GM23248 (cell line): Measurements from ENCODE around the gene PLEKHJ1. TPM values are rescaled to one million over a fixed set of nuclear protein-coding genes. Genes with fewer than 3 reads are reported as not detected.

Experiments used
- DNase-seq: peaks from one replicate; pipeline ENCODE4 v3.0.0-alpha.2; 2015
- H2AFZ ChIP-seq: fragments of 200-600 bp; sonication (generic); 2 replicates; pipeline ENCODE4 v1.6.1; 2016; ENCODE audit warnings: antibody characterized with exemption
- H3F3A ChIP-seq: fragments of 200-600 bp; sonication (generic); 2 replicates; pipeline ENCODE4 v1.6.1; 2016; ENCODE audit warnings: mild to moderate bottlenecking, antibody characterized with exemption, mixed run types; ENCODE audit not compliant: insufficient read depth
- H3K27ac ChIP-seq: fragments of 200-600 bp; sonication (generic); 2 replicates; pipeline ENCODE4 v1.5.1; 2016; ENCODE audit warnings: mild to moderate bottlenecking
- H3K27me3 ChIP-seq: fragments of 200-600 bp; sonication (generic); replicated peaks from 2 replicates; pipeline ENCODE4 v1.6.1; 2016; ENCODE audit warnings: mild to moderate bottlenecking; ENCODE audit not compliant: insufficient read depth
- H3K36me3 ChIP-seq: fragments of 200-600 bp; sonication (generic); 2 replicates; pipeline ENCODE4 v1.6.1; 2016; ENCODE audit warnings: low read depth, mild to moderate bottlenecking
- H3K4me1 ChIP-seq: fragments of 200-600 bp; sonication (generic); 2 replicates; pipeline ENCODE4 v1.6.1; 2016; ENCODE audit warnings: mild to moderate bottlenecking; ENCODE audit not compliant: insufficient read depth
- H3K4me2 ChIP-seq: fragments of 200-600 bp; sonication (generic); one replicate; pipeline ENCODE4 v1.6.1; 2016; ENCODE audit warnings: mild to moderate bottlenecking; ENCODE audit not compliant: unreplicated experiment
- H3K4me3 ChIP-seq: fragments of 200-600 bp; sonication (generic); 2 replicates; pipeline ENCODE4 v1.5.1; 2016; ENCODE audit warnings: mild to moderate bottlenecking
- H3K79me2 ChIP-seq: fragments of 200-600 bp; sonication (generic); 2 replicates; pipeline ENCODE4 v1.6.1; 2016; ENCODE audit warnings: mild to moderate bottlenecking; ENCODE audit not compliant: insufficient read depth
- H3K9ac ChIP-seq: fragments of 200-600 bp; sonication (generic); 2 replicates; pipeline ENCODE4 v1.6.1; 2016; ENCODE audit warnings: mild to moderate bottlenecking
- H3K9me2 ChIP-seq: fragments of 200-600 bp; sonication (generic); 2 replicates; pipeline ENCODE4 v1.6.1; 2016; ENCODE audit warnings: mixed run types, mild to moderate bottlenecking, moderate library complexity; ENCODE audit not compliant: insufficient read depth
- H3K9me3 ChIP-seq: fragments of 200-600 bp; sonication (generic); one replicate; pipeline ENCODE4 v1.6.1; 2017; ENCODE audit warnings: low read depth
- H4K20me1 ChIP-seq: fragments of 200-600 bp; sonication (generic); 2 replicates; pipeline ENCODE4 v1.6.0; 2016; ENCODE audit not compliant: insufficient read depth
- EZH2 ChIP-seq: fragments of 200-600 bp; sonication (generic); IDR thresholded peaks from 2 replicates; pipeline ENCODE4 v1.6.1; 2018; ENCODE audit warnings: antibody characterized with exemption, mild to moderate bottlenecking; ENCODE audit not compliant: insufficient read depth, poor library complexity, severe bottlenecking
- EZH2phosphoT487 ChIP-seq: fragments of 200-600 bp; sonication (generic); IDR thresholded peaks from 2 replicates; pipeline ENCODE4 v1.6.1; 2018; ENCODE audit warnings: antibody characterized with exemption, moderate library complexity, mild to moderate bottlenecking, low read depth; ENCODE audit not compliant: insufficient read depth
- WGBS, 2 experiments: methylation state at CpG; one replicate each; pipeline ENCODE4 v1.1.6; 2015 to 2017; ENCODE audit warnings: low lambda C conversion rate in 2 of 2, low coverage in 1 of 2; ENCODE audit errors: missing lambda C conversion rate in 2 of 2; 5-methylcytosine and 5-hydroxymethylcytosine counted together
- in situ Hi-C: fragments of 300-500 bp; cut with MboI; formaldehyde crosslinking; loops from 2 replicates; pipeline ENCODE4 v1.15.0; 2020
- polyA plus RNA-seq: library from polyadenylated mRNA; unstranded; fragments of >200 nt; fragmentation: Nextera tagmentation; extraction: Ambion mirVana; gene quantifications from 2 replicates; pipeline ENCODE4 v1.2.1, GENCODE V29; 2016
- total RNA-seq: library from RNA; depleted of rRNA; stranded (reverse); fragments of >200 nt; shearing (Covaris generic); gene quantifications from 2 replicates; pipeline ENCODE4 v1.2.3, GENCODE V29; 2014

The PLEKHJ1 gene
- total and polyA plus RNA-seq, 2 experiments from 2014 or later = 62.3 to 68.3 TPM

DNA sequence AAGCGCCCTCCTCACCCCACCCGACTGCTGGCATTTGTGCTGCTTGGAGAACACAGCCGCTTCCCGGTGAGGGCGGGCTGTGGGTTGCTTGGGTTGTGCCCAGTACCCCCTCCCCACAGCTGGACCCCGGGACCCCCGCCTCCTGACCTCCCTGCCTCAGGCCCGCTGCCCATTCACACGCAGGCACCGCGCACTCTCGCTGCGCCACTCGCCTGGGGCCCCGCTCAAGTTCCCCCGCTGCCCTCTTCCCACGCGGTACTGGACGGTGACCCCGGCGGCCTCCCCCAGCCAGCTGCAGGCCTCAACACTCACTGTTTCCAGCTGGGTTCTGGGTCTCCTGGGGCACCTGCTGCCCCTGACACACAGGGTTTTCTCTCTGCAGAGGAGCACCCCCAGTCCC lies 16.4 kb downstream of the PLEKHJ1 start:
- H3K79me2 ChIP-seq = peaks cover 17% of the 10 kb centered on the region; the same call in 1 of the 2 replicates
- H3K4me2 ChIP-seq = no peak overlapping the region
- TF ChIP-seq EZH2 = no peak
- no peak for TF ChIP-seq EZH2phosphoT487
- no peaks in the 10 kb centered on the region for H3K4me1 ChIP-seq
- no peak for DNase-seq
- no peaks in the 10 kb centered on the region for H3K9me3 ChIP-seq
- H3K4me3 ChIP-seq = no peak overlapping the region
- no peaks in the 10 kb centered on the region for H3K9me2 ChIP-seq
- H3K27me3 ChIP-seq = no peaks in the 10 kb centered on the region
- no peak overlapping the region for H3K27ac ChIP-seq
- peaks cover 1% of the 10 kb centered on the region; the same call in 1 of the 2 replicates for H3K36me3 ChIP-seq
- in situ Hi-C loops = no loop called here
- 97 to 98% methylated on average over 21 of the region's 21 CpGs for WGBS, 2 experiments
- H3K9ac ChIP-seq = no peak overlapping the region
- H3F3A ChIP-seq = no peaks in the 10 kb centered on the region
- H4K20me1 ChIP-seq = no peaks in the 10 kb centered on the region
- H2AFZ ChIP-seq = no peak overlapping the region

DNA sequence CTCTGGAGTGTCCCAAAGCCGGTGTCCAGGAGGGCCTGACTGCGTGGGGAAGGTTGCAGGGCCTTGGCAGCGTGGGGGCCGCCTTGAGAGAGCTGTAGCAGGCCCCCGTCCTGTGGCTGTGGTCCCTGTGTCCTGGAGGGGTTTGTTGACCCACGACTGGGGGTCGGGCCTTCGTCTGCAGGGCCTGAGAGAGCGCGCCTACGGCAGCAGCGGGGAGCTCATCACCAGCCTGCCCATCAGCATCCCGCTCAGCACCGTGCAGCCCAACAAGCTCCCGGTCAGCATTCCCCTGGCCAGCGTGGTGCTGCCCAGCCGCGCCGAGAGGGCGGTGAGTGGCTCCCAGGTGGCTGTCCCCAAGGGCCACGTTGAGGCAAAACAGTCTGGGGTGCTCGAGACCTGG lies 18.5 kb downstream of the PLEKHJ1 start:
- TF ChIP-seq EZH2phosphoT487 = no peak
- TF ChIP-seq EZH2 = no peak
- no peaks in the 10 kb centered on the region; the same call in 1 of the 2 replicates for H3K36me3 ChIP-seq

DNA sequence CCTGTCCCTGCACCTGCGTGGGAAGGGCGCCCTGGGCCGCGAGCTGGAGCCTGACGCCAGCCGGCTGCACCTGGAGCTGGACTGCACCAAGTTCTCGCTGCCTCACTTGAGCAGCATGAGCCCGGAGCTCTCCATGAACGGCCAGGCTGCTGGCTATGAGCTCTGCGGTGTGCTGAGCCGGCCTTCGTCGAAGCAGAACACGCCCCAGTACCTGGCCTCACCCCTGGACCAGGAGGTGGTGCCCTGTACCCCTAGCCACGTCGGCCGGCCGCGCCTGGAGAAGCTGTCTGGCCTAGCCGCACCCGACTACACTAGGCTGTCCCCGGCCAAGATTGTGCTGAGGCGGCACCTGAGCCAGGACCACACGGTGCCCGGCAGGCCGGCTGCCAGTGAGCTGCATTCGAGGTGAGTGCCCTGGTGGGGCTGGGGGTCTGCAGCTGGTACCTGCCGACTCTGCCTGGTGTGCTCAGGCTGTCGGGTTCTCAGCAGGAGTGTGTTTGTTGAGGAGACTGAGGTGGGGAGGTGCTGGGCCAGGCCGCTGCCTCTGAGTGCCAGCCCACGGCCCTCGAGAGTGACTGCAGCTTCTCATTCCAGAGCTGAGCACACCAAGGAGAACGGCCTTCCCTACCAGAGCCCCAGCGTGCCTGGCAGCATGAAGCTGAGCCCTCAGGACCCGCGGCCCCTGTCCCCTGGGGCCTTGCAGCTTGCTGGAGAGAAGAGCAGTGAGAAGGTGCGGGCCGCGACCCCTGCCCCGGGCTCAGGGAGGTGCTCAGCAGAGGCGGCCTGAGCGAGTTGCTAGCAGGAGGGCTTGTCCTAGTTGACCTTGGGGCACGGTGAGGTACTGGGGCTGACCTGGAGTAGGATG lies 19.5 kb downstream of the PLEKHJ1 start:
- H4K20me1 ChIP-seq = no peaks in the 10 kb centered on the region
- no peak overlapping the region for H3K27ac ChIP-seq
- H3K9ac ChIP-seq = no peak overlapping the region
- H3K9me3 ChIP-seq = no peaks in the 10 kb centered on the region
- no peaks in the 10 kb centered on the region for H3K9me2 ChIP-seq
- no peak for TF ChIP-seq EZH2
- TF ChIP-seq EZH2phosphoT487 = no peak
- in situ Hi-C loops = no loop called here
- no peak overlapping the region for H3K4me2 ChIP-seq
- no peaks in the 10 kb centered on the region; the same call in 1 of the 2 replicates for H3K36me3 ChIP-seq
- H3K27me3 ChIP-seq = no peaks in the 10 kb centered on the region
- no peak overlapping the region for H2AFZ ChIP-seq
- H3K4me1 ChIP-seq = no peaks in the 10 kb centered on the region
- peaks cover 18% of the 10 kb centered on the region; the same call in 1 of the 2 replicates for H3K79me2 ChIP-seq
- H3F3A ChIP-seq = no peaks in the 10 kb centered on the region
- no peak overlapping the region for H3K4me3 ChIP-seq
- 95 to 96% methylated on average over 42 of the region's 43 CpGs for WGBS, 2 experiments
- no peak for DNase-seq

More for the DNA sequence above, 18.5 kb downstream of the PLEKHJ1 start:
- Histone ChIP-seq H3K4me3 (no peak overlapping the region), H3K9me3 (no peaks in the 10 kb centered on the region), H3K9ac (no peak overlapping the region), H3K4me1 (no peaks in the 10 kb centered on the region), H4K20me1 (no peaks in the 10 kb centered on the region), H3K27me3 (no peaks in the 10 kb centered on the region), H3K4me2 (no peak overlapping the region), H3F3A (no peaks in the 10 kb centered on the region), H3K9me2 (no peaks in the 10 kb centered on the region), H2AFZ (no peak overlapping the region), H3K79me2 (peaks cover 13% of the 10 kb centered on the region; the same call in 1 of the 2 replicates), H3K27ac (no peak overlapping the region)
- WGBS, 2 experiments = 93 to 94% methylated on average over 22 of the region's 22 CpGs
- no peak for DNase-seq
- in situ Hi-C loops = no loop called here

DNA sequence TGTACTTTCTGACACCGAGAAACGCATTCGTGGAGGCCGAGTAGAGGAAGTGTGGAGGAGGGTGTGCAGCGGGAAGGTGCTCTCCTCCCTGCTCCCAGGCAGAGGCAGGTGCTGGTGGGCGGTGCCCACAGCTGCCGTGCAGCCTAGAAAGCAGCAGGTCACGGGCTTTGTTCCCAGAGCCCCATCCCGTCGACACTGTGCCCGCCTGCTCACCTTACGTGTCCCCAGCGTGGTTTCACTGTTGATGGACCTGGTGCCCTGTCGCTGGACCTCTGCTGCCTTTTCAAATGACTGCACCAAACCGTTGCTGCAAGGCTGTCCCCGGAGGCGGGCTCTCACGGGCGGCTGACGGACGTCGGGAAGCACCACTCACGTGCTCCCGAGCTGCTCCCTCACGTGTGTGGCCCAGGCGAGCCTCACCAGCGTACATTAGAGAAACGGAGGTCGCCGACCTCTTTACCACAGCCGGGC lies 20.8 kb downstream of the PLEKHJ1 start:
- Histone ChIP-seq H3K27ac (no peak overlapping the region), H3K36me3 (no peaks in the 10 kb centered on the region; the same call in 1 of the 2 replicates), H3K9ac (no peak overlapping the region), H4K20me1 (no peaks in the 10 kb centered on the region), H2AFZ (no peak overlapping the region), H3K4me1 (no peaks in the 10 kb centered on the region), H3K4me2 (no peak overlapping the region), H3K9me2 (no peaks in the 10 kb centered on the region), H3K27me3 (no peaks in the 10 kb centered on the region), H3F3A (no peaks in the 10 kb centered on the region), H3K79me2 (peaks cover 12% of the 10 kb centered on the region; the same call in 1 of the 2 replicates), H3K4me3 (no peak overlapping the region), H3K9me3 (no peaks in the 10 kb centered on the region)
- in situ Hi-C loops = no loop called here
- WGBS, 2 experiments = 87 to 88% methylated on average over 31 of the region's 31 CpGs
- no peak for DNase-seq
- no peak for TF ChIP-seq EZH2phosphoT487
- no peak for TF ChIP-seq EZH2
